HG03196 (cell line): ENCODE data around the gene GRIFIN.
"Not testable (repeated sequence)": the region's sequence is repeated elsewhere in the genome, so short reads cannot be mapped to it uniquely, and the experiment has no call there.

ENCODE experiments used
- ATAC-seq: cut with Tn5 transposase; IDR thresholded peaks from one replicate; pipeline ENCODE4 v1.9.1; 2021; ENCODE audit not compliant: unreplicated experiment

Gene GRIFIN

GRCh38 chr7:2461268-2462026 is 14.8 kb downstream of the GRIFIN start:
- ATAC-seq: no peak

GRCh38 chr7:2460641-2461040 is 15.6 kb downstream of the GRIFIN start:
- no peak for ATAC-seq

GRCh38 chr7:2460188-2460587 is 16.0 kb downstream of the GRIFIN start:
- no peak for ATAC-seq

GRCh38 chr7:2459674-2460073 is 16.5 kb downstream of the GRIFIN start:
- ATAC-seq: no peak

GRCh38 chr7:2453849-2454248 is 22.3 kb downstream of the GRIFIN start:
- ATAC-seq: not testable (repeated sequence)

- no peak for ATAC-seq
These were observed 23.4 kb downstream of the GRIFIN start for GRCh38 chr7:2452643-2453270.

GRCh38 chr7:2452074-2452507 is 24.1 kb downstream of the GRIFIN start:
- no peak for ATAC-seq

GRCh38 chr7:2451171-2452073 is 24.8 kb downstream of the GRIFIN start:
- peak; percentile 76 for ATAC-seq

- no peak for ATAC-seq
These were observed 25.7 kb downstream of the GRIFIN start for GRCh38 chr7:2450198-2451107.

GRCh38 chr7:2446676-2447075 is 29.5 kb downstream of the GRIFIN start:
- no peak for ATAC-seq

- ATAC-seq: no peak
These were observed 30.2 kb downstream of the GRIFIN start for GRCh38 chr7:2445898-2446555.

- no peak for ATAC-seq
These were observed 31.2 kb downstream of the GRIFIN start for GRCh38 chr7:2445047-2445446.

GRCh38 chr7:2444476-2444875 is 31.7 kb downstream of the GRIFIN start:
- ATAC-seq: no peak

GRCh38 chr7:2443491-2443890 is 32.7 kb downstream of the GRIFIN start:
- ATAC-seq: no peak

- no peak for ATAC-seq
These were observed 34.7 kb downstream of the GRIFIN start for GRCh38 chr7:2441430-2442058.

- ATAC-seq: no peak
These were observed 35.5 kb downstream of the GRIFIN start for GRCh38 chr7:2440608-2441245.

GRCh38 chr7:2438775-2439174 is 37.4 kb downstream of the GRIFIN start:
- ATAC-seq: no peak

- ATAC-seq: no peak
These were observed 38.0 kb downstream of the GRIFIN start for GRCh38 chr7:2438186-2438585.

GRCh38 chr7:2437537-2438148 is 38.6 kb downstream of the GRIFIN start:
- no peak for ATAC-seq
